ENCODE results near the gene ARHGEF19.

DNA sequence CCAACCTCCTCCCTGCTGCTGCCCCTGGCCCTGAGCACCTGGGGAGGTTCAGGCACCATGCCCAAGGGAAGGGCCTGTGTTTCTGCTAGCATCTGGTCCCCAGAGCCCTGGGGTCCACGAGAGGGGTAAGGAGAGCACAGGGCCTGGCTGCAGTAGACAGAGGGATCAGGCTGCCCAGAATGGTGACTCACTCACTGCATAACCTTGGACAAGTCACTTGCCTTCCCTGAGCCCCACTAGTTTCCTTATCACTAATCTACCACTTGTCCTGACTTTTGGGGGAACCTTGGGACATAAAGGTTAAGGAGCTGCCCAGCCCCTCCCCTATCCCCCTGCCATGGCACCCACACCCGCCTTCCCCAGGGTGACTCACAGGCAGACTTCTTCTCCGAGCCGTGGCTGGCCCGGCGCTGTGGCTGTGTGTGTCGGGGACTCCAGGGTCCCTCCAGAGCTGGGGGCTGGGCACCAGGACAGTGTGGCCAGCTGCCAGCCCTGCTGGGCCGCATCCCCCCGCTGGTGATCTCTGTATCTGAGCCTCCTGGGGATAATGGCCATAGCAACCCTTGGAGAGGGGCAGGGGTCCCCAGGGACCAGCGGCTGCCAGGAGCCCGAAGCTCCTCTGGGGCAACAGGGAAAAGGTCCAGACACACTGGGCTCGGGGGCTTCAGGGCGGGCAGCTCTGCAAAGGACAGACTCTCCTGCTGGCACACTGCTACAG is 4.0 kb downstream of the ARHGEF19 start:
- TF ChIP-seq SMARCC2 (IDR thresholded peaks at IDR 0.05; ENCODE audit: low read depth) (no peak), SOX6 (IDR thresholded peaks at IDR 0.05) (no peak), GTF2F1 (IDR thresholded peaks at IDR 0.05; ENCODE audit: low read depth, low read length) (no peak), ZNF766 (CRISPR knock-in tag; conservative IDR thresholded peaks at IDR 0.05) (no peak), PTBP1 (IDR thresholded peaks at IDR 0.05; ENCODE audit: low read depth, low read length) (no peak), ZNF232 (CRISPR knock-in tag; IDR thresholded peaks at IDR 0.05) (no peak), KDM1A (IDR thresholded peaks at IDR 0.05) (no peak)
- TF ChIP-seq, protein P1, sequence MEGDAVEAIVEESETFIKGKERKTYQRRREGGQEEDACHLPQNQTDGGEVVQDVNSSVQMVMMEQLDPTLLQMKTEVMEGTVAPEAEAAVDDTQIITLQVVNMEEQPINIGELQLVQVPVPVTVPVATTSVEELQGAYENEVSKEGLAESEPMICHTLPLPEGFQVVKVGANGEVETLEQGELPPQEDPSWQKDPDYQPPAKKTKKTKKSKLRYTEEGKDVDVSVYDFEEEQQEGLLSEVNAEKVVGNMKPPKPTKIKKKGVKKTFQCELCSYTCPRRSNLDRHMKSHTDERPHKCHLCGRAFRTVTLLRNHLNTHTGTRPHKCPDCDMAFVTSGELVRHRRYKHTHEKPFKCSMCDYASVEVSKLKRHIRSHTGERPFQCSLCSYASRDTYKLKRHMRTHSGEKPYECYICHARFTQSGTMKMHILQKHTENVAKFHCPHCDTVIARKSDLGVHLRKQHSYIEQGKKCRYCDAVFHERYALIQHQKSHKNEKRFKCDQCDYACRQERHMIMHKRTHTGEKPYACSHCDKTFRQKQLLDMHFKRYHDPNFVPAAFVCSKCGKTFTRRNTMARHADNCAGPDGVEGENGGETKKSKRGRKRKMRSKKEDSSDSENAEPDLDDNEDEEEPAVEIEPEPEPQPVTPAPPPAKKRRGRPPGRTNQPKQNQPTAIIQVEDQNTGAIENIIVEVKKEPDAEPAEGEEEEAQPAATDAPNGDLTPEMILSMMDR (IDR thresholded peaks at IDR 0.05 in 2 of 3, conservative IDR thresholded peaks at IDR 0.05 in 1 of 3; ENCODE audit: insufficient read depth in 2 of 3, low read depth in 1 of 3, low read length in 3 of 3) = no peak
- TF ChIP-seq, protein P2, sequence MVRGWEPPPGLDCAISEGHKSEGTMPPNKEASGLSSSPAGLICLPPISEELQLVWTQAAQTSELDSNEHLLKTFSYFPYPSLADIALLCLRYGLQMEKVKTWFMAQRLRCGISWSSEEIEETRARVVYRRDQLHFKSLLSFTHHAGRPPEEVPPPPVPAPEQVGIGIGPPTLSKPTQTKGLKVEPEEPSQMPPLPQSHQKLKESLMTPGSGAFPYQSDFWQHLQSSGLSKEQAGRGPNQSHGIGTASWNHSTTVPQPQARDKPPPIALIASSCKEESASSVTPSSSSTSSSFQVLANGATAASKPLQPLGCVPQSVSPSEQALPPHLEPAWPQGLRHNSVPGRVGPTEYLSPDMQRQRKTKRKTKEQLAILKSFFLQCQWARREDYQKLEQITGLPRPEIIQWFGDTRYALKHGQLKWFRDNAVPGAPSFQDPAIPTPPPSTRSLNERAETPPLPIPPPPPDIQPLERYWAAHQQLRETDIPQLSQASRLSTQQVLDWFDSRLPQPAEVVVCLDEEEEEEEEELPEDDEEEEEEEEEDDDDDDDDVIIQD (CRISPR knock-in tag; IDR thresholded peaks at IDR 0.05) = no peak

All from K562 (cell line).